ENCODE results near the gene PDLIM5. TPM values are rescaled to one million over a fixed set of nuclear protein-coding genes. Genes with fewer than 3 reads are reported as not detected.

The PDLIM5 gene
- total and polyA plus RNA-seq, 2 of the 8 experiments (the other 6 are each of a cell fraction or from before 2014, with no cell fraction given), result 37.3 to 62.1 TPM

DNA sequence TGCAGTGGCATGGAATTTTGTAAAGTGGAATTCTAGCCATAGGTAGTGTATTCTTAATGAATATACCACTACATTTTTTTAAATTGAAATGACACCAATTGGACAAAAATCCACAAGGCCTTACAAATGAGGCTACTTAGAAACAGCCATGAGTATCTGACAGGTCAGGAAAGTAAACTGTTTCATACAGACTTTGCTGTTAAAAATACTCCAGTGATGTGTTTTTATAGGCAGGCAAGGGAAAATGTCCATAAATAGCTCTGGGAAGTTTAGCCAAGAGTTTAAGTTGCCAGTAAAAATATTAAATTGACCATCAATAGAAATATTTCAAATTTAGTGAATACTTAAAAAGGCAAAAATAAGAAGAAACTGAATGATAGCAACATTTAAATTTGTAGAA lies 41.8 kb upstream of the PDLIM5 start (continued):
- no peak for TF ChIP-seq MAFK (IDR thresholded peaks at IDR 0.05; ENCODE audit: low read depth, low read length)
- no peak for TF ChIP-seq JUN (IDR thresholded peaks at IDR 0.05; ENCODE audit: low read depth, low read length)
- no peak for TF ChIP-seq E2F6 (IDR thresholded peaks at IDR 0.05)

Data from H1 (cell line).